Measurements from ENCODE around the gene APOBEC3G. TPM values are rescaled to one million over a fixed set of nuclear protein-coding genes. Genes with fewer than 3 reads are reported as not detected.
"Not testable (repeated sequence)": the region's sequence is repeated elsewhere in the genome, so short reads cannot be mapped to it uniquely, and the experiment has no call there.

Gene APOBEC3G
- 5.4 TPM for polyA plus RNA-seq (2012; ENCODE audit: insufficient read depth, insufficient read length)

DNA sequence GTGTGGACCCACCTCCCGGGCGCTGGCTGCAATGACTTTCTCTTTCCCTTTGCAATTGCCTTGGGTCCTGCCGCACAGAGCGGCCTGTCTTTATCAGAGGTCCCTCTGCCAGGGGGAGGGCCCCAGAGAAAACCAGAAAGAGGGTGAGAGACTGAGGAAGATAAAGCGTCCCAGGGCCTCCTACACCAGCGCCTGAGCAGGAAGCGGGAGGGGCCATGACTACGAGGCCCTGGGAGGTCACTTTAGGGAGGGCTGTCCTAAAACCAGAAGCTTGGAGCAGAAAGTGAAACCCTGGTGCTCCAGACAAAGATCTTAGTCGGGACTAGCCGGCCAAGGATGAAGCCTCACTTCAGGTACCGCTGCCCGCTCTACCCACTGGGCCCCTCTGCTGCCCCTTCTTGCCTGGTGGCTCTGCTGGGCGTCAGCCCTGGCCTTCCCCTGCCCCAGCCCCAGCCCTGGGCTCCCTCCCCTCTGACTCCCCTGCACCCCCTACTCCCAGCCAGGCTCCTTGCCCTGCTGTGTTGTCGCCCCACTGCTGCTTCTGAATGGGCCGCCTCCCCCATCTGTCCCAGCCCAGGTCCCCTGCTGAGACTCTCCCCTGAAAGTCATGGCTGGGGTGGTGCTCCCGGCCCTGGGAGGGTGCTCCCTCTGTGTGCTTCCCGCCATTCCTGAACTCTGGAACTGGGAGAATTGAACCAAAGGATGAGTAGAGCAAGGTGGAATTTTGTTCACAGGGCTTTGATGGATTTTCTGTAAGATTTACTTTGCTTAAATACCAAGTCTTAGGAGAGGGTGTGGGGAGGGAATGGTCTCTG, at the start of gene APOBEC3G:
Gene APOBEC3G (plus strand): TSS at position 250 of the 815 bp plus-strand sequence. CDS start 87 bp downstream, at position 337.
- H3K4me3 ChIP-seq (ENCODE audit: low read length) = peak within 1 kb of the TSS; percentile 39
- not testable (repeated sequence) for DNase-seq (ENCODE audit: low read depth, low spot score)

DNA sequence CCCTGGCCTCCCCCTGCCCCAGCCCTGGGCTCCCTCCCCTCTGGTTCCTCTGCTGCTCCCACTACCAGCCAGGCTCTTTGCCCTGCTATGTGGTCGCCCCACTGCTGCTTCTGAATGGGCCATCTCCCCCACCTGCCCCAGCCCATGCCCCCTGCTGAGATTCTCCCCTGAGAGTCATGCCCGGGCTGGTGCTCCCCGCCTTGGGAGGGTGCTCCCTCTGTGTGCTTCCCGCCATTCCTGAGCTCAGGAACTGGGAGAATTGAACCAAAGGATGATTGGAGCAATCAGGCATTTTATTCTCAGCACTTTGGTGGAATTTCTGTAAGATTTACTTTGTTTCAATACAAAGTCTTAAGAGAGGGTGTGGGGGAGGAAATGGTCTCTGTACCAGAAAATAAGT, 49.4 kb upstream of the APOBEC3G start:
- no peak overlapping the region for H3K4me3 ChIP-seq (ENCODE audit: low read length)
- no peak for DNase-seq (ENCODE audit: low read depth, low spot score)

DNA sequence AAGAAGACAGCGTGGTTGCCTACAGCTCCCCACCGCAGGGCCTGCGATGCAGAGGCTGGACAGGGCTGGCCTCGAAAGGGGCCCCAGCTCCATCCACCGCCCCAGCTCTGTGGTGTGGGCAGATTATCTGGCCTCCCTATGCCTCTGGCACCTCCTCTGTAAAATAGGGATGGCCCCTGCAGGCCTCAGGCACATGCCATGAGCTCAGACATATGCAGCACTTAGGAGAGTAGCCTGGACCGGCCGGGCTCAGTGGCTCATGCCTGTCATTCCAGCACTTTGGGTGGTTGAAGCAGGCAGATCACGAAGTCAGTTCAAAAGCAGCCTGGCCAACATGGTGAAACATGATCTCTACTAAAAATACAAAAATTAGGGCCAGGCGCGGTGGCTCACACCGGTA, 48.8 kb upstream of the APOBEC3G start:
- no peak overlapping the region for H3K4me3 ChIP-seq (ENCODE audit: low read length)
- no peak for DNase-seq (ENCODE audit: low read depth, low spot score)

DNA sequence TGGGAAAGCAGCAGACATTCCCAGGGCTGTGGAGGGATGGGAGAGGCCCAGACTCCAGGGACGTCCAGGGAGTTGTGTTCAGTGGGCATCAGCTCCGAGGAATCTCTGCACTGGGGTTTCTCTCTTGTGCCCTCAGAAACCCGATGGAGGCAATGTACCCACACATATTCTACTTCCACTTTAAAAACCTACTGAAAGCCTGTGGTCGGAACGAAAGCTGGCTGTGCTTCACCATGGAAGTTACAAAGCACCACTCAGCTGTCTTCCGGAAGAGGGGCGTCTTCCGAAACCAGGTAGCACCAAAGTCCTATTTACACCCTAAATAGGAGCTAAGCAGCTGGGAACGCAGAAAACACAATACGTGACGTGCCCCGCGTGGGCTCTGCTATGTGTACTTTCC, 47.8 kb upstream of the APOBEC3G start:
- no peak overlapping the region for H3K4me3 ChIP-seq (ENCODE audit: low read length)
- DNase-seq (ENCODE audit: low read depth, low spot score) = no peak

DNA sequence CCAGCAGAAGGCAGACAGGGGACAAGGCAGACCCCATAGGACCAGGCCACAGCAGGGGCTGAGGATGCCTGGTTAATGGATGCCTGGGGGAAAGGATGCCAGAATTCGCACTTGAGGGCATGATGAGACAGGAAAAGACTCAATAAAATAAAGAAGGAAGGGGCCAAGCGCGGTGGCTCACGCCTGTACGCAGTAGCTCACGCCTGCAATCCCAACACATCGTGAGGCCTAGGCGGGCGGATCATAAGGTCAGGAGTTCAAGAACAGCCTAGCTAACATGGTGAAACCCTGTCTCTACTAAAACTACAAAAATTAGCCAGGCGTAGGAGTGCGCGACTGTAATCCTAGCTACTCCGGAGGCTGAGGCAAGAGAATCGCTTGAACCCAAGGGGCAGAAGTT, 46.4 kb upstream of the APOBEC3G start:
- no peak overlapping the region for H3K4me3 ChIP-seq (ENCODE audit: low read length)
- DNase-seq (ENCODE audit: low read depth, low spot score) = no peak

DNA sequence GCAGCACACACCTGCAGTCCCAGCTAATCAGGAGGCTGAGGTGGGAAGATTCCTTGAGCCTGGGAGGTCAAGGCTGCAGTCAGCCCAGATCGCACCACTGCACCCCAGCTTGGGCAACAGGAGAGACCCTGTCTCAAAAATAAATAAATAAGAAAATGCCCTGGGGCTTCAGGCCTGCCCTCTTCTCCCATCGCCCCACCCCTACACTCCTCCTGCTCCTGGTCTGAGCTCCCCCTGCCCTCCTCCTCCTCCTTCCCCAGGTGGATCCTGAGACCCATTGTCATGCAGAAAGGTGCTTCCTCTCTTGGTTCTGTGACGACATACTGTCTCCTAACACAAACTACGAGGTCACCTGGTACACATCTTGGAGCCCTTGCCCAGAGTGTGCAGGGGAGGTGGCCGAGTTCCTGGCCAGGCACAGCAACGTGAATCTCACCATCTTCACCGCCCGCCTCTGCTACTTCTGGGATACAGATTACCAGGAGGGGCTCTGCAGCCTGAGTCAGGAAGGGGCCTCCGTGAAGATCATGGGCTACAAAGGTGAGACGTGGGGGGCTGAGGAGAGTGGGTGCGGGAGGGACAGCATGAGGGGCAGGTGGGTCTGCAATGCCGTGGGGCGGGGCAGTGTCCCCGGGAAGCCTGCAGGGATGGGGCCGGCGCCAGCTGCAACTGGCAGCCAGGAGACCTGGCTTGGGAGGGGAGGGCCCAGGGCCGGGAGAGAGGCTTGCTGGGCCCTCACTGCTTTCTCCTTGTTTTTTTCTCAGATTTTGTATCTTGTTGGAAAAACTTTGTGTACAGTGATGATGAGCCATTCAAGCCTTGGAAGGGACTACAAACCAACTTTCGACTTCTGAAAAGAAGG, 45.4 kb upstream of the APOBEC3G start:
- not testable (repeated sequence) for H3K4me3 ChIP-seq (ENCODE audit: low read length); DNase-seq (ENCODE audit: low read depth, low spot score)

DNA sequence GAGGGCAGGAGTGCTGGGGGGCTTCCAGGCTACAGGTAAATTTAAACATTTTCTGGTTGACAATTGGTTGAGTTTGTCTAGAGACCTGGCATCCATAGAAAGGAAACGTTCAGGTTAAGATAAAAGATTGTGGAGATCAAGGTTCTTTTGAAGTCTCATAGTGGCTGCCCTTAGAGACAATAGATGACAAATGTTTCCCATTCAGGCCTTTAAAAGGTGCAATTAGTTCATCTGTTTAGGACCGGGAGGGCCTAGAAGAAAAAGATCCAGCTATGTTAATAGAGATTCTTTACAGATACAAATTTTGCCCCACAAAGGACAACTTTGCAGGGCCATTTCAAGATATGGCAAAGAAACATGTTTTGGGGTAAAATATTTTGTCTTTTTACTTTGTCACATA, 40.0 kb upstream of the APOBEC3G start:
- not testable (repeated sequence) for DNase-seq (ENCODE audit: low read depth, low spot score); H3K4me3 ChIP-seq (ENCODE audit: low read length)

DNA sequence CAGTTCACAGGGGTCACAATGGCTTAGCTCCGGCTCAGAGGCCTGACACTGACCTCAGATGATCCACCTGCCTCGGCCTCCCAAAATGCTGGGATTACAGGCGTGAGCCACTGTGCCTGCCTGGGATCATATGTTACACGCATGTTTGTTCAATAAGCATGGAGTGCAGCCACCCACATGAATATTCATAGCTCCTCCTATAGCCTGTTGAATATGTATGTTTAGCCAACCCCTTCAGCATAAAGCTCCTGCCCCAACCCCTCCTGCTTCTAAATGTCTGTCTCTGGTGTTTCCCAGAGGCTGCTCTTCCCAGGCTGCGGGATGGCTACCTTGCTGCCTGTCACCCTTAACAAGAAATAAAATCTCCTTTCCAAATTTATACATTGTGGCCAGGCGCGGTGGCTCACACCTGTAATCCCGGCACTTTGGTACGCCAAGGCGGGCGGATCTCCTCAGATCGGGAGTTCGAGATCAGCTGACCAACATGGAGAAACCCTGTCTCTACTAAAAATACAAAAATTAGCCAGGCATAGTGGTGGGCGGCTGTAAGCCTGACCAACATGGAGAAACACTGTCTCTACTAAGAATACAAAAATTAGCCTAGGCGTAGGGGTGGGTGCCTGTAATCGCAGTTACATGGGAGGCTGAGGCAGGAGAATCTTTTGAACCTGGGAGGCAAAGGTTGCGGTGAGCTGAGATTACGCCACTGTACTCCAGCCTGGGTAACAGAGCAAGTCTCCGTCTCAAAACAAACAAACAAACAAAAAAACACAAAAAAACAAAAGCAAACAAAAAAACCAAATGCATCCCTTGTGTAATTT, 37.6 kb upstream of the APOBEC3G start:
- DNase-seq (ENCODE audit: low read depth, low spot score) = no peak
- H3K4me3 ChIP-seq (ENCODE audit: low read length) = no peak overlapping the region

DNA sequence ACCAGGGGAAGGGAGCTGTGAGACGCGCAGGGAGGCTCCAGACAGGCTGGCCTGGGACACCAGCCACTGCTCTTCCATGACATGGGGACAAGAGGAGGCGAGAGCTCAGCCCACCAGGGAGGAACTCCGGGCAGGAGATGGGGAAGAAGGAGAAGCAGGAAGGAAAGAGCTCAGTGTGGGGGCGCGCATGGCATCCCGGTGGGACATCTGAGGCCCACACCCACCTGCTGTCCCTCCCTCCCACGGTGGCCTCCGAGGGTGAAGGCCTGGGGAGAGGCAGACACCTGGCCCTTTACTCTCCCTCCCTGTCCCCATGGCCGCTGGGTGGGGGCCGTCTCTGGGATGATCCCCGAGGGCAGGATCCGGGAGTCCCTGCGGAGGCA, 36.9 kb upstream of the APOBEC3G start:
- not testable (repeated sequence) for DNase-seq (ENCODE audit: low read depth, low spot score)
- H3K4me3 ChIP-seq (ENCODE audit: low read length) = peak overlapping the region; percentile 56

DNA sequence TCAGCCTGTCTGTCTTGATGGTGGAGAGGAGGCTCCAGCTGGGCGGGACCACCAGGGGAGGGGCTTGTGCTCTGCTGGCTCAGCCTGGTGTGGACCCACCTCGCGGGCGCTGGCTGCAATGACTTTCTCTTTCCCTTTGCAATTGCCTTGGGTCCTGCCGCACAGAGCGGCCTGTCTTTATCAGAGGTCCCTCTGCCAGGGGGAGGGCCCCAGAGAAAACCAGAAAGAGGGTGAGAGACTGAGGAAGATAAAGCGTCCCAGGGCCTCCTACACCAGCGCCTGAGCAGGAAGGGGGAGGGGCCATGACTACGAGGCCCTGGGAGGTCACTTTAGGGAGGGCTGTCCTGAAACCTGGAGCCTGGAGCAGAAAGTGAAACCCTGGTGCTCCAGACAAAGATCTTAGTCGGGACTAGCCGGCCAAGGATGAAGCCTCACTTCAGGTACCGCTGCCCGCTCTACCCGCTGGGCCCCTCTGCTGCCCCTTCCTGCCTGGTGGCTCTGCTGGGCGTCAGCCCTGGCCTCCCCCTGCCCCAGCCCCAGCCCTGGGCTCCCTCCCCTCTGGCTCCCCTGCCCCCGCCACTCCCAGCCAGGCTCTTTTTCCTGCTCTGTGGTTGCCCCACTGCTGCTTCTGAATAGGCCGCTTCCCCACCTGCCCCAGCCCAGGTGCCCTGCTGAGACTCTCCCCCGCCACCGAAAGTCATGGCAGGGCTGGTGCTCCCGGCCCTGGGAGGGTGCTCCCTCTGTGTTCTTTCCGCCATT, 36.4 kb upstream of the APOBEC3G start, which contains the start of gene APOBEC3F:
Gene APOBEC3F (plus strand): TSS at position 327 of the 759 bp plus-strand sequence. CDS start 97 bp downstream, at position 424.
- DNase-seq (ENCODE audit: low read depth, low spot score) = not testable (repeated sequence)
- peak within 1 kb of the TSS; percentile 56 for H3K4me3 ChIP-seq (ENCODE audit: low read length)

DNA sequence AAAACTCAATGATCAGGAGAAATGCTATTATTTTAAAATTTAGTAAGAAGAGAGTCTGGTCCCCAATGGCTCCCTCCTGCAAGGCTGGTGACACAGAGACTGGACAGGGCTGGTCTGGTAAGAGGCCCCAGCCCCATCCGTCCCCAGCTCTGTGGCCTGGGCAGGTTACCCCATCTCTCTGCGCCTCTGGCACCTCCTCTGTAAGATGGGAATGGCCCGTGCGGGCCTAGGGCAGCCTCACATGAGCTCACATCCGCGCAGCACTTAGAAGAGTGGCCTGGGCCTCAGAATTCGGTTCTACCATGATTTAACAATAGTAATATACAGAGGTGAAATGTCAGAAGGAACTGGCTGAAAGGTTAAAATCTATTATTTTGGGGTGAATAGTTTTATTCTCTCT, 35.2 kb upstream of the APOBEC3G start:
- no peak for DNase-seq (ENCODE audit: low read depth, low spot score)
- H3K4me3 ChIP-seq (ENCODE audit: low read length) = no peak overlapping the region

DNA sequence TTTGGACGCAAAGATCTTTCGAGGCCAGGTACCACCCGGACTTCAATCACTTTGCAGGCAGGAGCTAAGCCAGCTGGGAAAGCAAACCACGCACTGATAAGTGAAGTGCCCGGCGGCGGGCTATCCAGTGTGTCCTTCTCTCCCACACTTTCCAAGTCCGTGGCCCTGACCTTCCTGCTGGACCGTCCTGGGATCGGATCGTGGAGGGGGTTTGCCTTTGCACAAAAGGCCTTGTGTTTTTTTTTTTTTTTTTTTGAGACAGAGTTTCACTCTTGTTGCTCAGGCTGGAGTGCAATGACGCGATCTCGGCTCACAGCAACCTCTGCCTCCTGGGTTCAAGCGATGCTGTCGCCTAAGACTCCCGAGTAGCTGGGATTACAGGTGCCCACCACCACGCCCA, 34.0 kb upstream of the APOBEC3G start:
- not testable (repeated sequence) for H3K4me3 ChIP-seq (ENCODE audit: low read length); DNase-seq (ENCODE audit: low read depth, low spot score)

DNA sequence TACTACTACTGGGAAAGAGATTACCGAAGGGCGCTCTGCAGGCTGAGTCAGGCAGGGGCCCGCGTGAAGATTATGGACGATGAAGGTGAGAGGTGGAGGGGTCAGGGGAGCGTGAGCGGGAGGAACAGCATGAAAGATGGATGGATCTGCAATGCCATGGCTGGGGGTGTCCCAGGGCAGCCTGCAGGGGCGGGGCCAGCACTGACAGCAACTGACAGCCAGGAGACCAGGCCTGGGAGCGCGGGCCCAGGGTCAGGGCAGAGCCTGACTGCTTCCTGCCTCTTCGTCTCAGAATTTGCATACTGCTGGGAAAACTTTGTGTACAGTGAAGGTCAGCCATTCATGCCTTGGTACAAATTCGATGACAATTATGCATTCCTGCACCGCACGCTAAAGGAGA, 31.9 kb upstream of the APOBEC3G start:
- not testable (repeated sequence) for DNase-seq (ENCODE audit: low read depth, low spot score); H3K4me3 ChIP-seq (ENCODE audit: low read length)

DNA sequence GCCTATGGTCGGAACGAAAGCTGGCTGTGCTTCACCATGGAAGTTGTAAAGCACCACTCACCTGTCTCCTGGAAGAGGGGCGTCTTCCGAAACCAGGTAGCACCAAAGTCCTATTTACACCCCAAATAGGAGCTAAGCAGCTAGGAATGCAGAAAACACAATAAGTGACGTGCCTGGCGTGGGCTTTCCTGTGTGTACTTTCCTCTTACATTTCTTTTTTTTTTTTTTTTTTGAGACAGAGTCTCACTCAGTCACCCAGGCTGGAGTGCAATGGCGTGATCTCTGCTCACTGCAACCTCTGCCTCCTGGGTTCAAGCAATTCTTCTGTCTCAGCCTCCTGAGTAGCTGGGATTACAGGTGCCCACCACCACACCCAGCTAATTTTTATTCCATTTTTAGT, 27.6 kb upstream of the APOBEC3G start:
- not testable (repeated sequence) for DNase-seq (ENCODE audit: low read depth, low spot score); H3K4me3 ChIP-seq (ENCODE audit: low read length)

DNA sequence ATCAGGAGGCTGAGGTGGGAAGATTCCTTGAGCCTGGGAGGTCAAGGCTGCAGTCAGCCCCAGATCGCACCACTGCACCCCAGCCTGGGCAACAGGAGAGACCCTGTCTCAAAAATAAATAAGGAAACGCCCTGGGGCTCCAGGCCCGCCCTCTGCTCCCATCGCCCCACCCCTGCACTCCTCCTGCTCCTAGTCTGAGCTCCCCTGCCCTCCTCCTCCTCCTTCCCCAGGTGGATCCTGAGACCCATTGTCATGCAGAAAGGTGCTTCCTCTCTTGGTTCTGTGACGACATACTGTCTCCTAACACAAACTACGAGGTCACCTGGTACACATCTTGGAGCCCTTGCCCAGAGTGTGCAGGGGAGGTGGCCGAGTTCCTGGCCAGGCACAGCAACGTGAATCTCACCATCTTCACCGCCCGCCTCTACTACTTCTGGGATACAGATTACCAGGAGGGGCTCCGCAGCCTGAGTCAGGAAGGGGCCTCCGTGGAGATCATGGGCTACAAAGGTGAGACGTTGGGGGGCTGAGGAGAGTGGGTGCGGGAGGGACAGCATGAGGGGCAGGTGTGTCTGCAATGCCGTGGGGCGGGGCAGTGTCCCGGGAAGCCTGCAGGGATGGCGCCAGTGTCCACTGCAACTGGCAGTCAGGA, 25.1 kb upstream of the APOBEC3G start:
- H3K4me3 ChIP-seq (ENCODE audit: low read length); DNase-seq (ENCODE audit: low read depth, low spot score): not testable (repeated sequence)

DNA sequence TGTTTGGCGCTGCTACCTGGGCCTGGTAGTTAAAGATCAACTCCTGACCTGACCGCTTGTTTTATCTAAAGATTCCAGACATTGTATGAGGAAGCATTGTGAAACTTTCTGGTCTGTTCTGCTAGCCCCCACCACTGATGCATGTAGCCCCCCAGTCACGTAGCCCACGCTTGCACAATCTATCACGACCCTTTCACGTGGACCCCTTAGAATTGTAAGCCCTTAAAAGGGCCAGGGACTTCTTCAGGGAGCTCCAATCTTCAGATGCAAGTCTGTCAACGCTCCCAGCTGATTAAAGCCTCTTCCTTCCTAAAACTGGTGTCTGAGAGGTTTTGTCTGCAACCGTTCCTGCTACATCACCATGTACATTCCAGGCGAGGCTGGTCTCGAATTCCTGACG, 21.4 kb upstream of the APOBEC3G start:
- H3K4me3 ChIP-seq (ENCODE audit: low read length) = no peak overlapping the region

DNA sequence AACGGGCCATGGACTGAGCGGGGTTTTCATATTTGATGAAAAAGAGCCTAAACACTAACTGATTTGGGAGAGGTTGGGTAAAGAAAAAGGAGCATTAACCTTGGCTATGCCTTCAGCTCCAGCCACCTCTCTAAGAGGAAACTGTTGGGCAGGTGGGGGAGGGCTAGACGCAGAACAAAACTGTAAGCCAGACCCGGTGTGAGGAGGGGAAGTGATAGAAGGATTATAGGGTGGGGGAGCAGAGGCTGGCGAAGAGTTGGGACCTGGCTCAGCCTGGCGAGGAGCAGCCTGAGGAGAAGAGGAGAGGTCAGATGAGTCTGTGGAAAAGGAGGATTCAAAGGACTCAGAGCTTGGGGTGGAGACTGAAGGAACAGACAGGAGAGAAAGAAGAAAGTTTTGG, 15.8 kb upstream of the APOBEC3G start:
- DNase-seq (ENCODE audit: low read depth, low spot score); H3K4me3 ChIP-seq (ENCODE audit: low read length): not testable (repeated sequence)

More for the DNA sequence above, 21.4 kb upstream of the APOBEC3G start:
- DNase-seq (ENCODE audit: low read depth, low spot score) = no peak

DNA sequence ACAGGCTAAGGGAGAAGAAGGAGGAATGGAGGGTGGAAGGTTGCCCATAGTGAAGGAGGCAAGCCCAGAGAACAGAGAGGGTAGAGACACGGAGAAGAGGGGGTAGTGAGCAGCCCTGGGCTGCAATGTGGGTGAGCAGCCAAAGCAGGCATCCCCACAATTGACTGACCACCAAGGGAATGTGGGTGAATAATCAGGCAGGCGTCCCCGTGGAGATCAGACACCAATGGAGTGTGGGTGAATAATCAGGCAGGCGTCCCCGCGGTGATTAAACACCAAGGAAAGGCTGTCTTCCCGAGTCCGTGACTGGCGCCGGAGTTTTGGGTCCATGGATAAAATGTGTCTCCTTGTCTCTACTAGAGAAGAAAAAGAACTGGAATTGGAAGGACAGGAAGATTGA, 15.1 kb upstream of the APOBEC3G start:
- not testable (repeated sequence) for H3K4me3 ChIP-seq (ENCODE audit: low read length); DNase-seq (ENCODE audit: low read depth, low spot score)

Measured in Jurkat, Clone E6-1 (cell line).